HG03575 (cell line): ENCODE measurements around the gene MICAL3.

Source experiments
- ATAC-seq: cut with Tn5 transposase; IDR thresholded peaks from one replicate; pipeline ENCODE4 v1.9.1; 2021; ENCODE audit not compliant: unreplicated experiment, insufficient number of reproducible peaks, low FRiP score; ENCODE audit errors: extremely low read depth

Gene MICAL3

DNA sequence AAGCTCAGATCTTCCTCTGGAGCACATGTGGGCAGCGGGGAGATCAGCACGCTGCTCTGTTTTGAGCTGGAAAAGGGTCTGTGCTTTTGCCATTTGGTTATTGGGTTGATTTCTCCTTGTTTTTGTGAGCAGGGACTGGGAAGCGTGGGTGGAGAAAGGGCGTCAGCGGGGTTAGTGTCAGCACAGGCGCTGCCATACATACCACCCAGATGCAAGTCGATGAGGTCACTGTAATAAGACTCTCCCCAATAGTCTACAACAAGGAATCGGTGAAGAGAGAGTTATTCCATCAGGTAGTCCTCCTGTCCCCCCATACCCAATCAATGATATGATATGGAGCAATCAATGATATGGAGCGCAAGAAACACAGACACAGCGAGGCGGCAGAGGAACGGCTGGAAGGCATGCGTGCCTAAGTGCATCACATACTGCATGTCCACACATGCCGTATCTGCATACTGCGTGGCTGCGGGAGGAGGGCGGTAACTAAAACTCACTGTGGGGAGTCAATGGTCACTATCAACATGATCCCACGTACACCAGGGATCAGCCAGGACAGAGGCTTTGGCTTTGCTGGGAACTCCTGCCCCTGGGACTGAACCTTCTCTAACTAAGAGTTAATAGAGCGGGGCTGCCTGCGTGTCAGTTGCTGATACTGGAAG lies 220.6 kb downstream of the MICAL3 start:
- no peak for ATAC-seq

DNA sequence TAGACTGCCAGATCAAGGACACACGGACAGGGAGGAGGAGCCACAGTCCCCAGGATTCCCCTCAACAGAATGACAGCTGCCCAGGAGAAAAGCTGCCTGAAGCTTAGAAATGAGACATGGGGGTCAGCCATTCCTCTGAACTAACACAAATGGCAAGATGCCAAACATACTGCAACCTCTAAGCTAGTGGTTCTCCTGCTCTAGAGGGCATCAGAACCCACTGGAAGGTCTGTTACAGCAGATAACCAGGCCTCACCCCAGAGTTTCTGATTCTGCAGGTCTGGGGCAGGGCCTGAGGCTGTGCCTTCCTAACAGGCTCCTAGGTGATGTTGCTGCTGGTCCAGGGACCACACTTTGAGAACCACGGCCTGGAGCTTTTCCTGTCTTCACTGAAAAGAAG lies 221.5 kb downstream of the MICAL3 start:
- no peak for ATAC-seq

DNA sequence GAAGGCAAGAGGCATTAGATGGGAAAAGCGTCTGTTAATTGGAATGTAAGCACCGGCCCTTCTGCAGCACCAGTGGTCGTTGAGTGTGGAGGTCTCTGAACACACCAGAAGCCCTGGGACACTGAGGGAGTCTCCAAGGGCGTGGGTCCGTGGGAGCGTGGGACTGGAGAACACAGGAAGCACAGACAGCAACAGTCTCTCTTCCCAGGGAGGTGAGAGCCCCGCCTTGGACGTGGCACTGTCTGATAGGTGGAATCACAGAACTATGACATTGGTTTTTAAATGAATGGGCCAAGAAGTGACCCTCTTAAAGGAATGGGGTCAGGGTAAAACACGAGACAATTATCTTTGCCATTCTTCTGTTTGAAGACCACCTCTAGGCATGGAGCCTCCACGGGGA lies 221.9 kb downstream of the MICAL3 start:
- no peak for ATAC-seq

DNA sequence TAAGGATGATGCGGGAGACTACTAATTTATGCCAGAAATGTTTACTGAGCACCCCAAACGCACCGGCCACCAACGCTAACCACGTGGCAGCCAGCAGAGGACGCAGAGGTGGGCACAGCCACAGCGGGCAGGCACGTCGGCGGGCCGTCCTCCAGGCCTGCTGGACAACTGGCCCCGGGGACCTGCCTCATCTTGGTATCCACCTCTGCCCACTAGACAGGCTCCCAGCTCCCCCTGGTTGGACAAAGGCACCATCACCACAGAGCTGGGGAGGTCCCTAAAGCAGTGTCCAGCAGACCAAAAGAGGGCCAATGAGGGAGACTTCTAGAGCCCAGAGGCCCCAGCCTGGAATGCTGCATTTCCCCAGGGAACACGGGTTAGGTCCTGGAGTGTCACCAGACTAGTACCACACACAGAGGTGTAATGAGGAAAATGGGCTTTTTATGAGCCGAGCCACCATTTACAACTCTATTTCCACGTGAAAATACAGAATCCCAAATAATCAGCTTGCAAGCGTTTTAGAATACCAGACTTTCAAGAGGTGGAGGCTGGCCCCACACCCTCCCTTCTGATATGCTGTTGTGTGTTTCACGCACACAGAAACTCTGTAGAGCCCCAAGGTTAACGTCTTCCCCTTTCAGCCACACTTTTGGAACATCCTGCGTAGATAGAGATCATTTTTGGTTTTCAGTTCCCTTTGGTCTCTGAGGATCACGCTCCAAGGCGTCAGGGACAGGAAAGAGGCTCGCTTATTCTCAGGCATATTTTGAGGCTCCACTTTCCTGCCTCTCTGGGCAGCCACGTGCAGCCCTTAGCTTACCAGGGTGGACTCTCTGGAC lies 226.4 kb downstream of the MICAL3 start:
- no peak for ATAC-seq

DNA sequence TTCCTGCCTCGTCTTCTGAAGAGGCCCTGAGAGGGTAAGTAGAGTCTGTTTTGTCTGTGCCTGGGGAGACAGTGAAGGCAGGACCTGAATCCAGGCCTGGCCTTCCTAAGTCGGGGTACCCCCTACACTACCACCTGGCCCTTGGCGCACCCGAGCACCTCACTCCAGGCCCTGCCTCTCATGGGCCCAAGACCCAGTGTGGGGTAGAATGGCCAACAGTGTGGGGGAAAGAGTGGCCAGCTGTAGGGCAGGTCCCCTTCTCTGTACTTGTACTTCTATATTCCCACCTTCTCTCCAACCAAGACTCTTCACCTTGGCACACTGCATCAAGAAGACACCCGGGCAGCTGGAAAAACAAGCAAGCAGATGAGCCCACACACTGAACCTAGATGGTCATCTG lies 227.7 kb downstream of the MICAL3 start:
- no peak for ATAC-seq

DNA sequence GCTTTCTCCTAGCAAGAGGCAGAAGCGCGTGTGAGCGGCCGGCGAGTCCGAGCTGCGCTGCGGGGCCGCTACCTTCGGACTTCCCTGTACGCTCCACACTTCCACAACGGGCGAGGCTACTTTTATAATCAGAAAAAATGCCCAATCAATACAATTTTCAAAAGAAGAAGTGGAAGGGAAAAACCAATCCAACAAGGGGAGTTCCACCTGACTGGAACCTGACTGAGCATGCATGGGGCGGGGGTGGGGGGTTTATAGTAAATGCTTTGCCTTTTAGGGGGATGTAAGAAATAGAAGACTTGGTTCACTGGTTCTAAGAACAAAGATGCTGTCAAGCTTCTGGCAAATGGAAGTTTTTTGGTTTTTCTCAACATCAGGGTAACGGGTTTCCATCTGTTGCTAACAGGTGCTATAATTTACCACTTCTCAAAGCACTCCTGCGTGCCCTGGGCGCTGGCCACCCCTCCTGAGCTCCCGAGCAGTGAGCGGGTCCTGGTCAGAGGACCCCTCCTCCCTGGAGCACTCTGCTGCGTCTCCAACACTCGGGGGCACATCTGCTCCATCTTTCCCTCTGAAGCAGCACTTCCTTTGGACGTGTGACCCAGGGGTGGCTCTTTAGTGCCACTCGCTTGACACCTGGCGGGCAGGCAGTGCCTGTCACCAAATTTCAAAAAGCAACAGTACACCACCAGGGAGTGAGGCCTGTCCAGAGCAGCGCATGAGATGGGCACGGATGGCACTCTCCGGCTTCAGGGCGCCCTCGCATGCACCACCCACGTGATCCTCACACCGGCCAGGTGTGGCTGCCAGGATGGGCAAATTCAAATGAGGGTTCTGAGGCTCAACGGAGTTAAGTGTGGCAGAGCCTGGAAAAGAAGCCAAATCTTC lies 228.5 kb downstream of the MICAL3 start:
- no peak for ATAC-seq

DNA sequence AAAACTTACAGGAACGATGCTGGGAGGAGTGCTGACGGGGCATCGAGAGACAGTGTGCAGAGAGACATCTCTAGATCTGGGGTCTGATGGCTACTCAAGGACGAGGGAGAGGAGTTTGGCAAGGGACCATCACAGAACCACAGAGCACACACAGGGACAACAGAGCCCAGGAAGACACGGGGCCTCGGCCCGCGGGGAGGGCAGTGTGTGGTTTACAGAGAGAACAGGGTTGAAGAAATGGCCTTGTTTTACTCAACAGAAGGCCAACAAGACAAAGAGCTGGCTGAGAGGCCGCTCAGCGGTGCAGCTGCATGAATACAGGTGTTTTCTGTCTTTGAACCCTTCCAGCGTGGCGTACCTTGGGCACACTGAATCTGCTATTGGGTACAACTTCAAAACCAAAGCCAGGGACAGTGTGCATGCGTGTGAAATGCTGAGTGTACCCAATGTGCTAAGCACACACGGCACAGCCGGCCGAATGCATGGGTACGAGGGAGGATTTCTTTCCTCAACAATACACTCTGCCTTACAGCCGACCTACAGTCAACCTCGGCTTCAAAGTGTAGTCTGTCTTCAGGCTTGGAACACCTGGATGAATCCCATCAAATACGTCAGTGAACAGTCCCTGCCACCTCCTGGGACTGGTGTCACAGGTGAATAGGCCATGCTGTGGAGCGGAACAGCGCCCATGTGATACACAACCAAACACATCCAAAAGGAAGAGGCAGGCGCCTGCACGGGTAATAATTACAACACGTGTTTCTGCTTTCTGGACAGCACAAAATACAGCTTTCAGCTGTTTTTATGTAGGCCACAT lies 229.4 kb downstream of the MICAL3 start:
- no peak for ATAC-seq

DNA sequence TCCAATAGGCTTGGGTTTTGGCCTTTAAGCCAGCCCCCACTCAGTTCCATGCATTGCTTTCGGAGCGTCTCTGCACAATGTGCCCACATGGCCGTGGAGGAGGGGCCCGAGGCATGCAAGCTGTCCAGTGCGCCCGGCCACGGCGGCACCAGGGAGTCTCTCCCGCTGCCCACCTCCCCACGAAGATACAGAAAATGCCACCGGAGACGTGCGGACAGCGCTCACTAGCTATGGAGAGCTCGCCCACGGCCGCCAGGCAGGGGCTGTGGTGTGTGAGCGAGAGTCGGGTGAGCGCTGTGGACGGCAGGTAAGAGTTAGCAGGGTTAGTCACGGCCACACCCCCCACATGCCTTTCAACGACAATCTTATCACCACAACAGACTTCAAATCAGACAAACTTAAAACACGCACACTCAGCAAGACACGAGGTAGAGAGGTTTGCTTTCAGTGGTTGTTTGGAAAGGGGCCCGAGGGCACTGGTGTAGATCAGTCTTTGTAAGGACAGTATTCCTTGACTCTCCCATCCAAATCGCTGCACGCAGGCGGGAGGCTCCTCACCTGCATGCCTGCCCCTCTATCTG lies 231.4 kb downstream of the MICAL3 start:
- no peak for ATAC-seq

DNA sequence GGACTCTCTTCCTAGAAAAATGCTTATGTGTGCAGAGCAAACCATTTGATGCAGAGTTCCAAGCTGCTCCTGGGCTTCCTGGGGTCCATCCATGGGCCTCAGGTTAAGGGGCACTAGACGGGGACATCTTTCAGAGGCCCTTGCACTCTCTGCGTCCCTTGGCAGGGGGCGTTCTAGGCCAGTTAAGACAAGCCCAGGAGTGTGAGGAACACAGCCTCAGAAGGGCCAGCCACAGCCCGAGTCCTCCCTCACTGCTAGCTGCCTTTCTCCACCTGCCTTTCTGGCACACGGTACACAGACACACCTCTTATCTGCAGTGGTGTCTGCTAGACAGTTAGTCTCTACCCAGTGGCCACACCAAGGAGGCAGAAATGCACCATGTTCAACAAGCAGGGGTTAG lies 232.1 kb downstream of the MICAL3 start:
- no peak for ATAC-seq

DNA sequence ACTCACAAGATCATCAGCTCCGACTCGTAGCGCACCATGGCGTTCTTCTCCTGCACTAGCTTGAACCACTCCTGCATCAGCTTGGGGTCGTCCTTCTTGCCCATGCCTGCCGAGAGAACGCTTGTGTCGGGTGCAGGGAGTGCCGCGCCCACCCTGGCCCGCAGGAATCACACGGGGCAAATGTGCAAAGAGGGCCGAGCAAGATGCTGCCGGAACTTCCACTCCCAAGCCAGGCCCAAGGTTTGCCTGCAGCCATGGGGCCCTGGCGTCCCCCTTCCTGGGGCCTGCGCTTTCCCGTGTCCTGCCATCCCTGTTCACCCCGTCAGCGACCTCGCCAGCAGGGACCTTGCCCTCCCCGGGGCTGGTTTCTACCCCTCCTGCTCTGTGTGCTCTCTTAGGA lies 233.2 kb downstream of the MICAL3 start:
- no peak for ATAC-seq

DNA sequence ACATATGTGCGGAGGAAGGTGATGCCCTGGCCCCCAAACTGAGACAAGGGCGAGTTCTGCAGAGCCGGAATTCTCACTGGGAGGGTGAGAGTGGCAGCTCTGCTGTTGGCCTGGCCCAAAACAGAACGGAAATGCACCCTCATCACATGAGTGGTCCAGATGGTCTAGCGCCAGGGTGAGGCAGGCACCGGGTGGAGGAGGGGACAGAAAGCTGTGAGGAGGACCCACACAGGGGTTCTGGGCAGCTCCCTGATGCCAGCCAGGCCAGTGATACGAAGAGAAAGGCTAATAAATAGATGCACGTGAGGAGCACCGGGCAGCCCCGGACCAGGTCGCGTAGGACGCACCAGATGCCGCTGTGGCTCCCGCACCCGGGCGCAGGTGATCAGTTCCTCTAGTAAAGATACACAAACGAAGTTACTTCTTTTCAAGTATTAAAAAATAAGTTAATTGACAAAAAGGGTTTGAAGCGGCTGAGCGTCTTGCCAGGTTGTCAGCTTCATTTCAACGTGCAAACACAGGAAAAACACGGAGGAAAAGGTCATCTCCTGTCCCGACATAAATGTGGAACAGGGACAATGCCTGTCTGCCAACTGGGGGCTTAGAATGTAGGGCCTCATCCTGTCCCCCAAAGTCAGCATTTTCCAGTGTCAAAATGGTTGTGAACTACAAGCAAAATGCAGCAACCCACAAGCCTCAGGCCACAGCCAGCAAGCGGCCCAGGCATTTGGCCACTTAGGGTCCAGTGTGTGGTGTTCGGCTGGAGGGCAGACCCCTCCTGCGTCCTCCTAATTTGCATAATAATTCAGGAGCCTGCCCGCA lies 234.8 kb downstream of the MICAL3 start:
- ATAC-seq, result no peak

DNA sequence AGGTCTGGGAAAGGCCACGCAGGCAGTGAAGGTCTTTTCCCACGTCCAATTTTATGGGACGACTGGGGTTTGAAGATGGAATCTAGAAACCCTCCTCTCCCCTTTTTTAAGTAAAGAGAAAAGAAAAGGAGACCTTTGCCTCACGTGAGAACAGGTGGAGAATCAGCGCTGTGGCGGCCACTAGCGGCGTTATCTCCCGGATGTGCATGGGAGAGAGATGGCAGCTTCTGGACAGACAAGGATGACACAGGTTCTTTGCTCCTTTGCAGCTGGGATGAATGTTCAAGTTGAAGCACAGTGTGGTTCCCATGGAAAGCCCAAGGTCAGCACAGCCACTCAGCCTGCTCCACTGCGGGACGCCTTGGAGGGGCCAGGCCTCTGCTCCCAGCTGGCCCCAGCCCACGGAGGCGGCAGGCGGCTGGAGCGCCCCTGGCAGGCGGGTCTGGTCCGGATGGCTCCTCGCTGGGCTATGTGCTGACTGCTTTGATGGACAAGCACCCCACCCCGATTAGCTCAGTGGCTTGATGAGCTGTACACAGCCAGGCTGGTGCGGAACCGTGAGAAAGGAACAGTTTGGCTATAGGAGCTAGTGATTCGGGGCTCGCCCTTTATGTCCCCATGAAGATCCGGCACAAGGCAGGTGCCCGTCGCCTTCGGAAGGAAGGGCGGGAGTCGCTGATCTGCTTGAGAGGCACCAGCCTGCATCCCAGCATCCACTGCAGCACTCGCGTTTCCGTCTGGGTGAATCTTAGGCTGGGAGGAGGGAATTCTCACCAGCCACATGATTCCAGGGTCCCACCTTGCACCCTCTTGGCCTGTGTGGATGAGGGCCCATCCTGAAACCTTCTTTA lies 235.6 kb downstream of the MICAL3 start:
- no peak for ATAC-seq

DNA sequence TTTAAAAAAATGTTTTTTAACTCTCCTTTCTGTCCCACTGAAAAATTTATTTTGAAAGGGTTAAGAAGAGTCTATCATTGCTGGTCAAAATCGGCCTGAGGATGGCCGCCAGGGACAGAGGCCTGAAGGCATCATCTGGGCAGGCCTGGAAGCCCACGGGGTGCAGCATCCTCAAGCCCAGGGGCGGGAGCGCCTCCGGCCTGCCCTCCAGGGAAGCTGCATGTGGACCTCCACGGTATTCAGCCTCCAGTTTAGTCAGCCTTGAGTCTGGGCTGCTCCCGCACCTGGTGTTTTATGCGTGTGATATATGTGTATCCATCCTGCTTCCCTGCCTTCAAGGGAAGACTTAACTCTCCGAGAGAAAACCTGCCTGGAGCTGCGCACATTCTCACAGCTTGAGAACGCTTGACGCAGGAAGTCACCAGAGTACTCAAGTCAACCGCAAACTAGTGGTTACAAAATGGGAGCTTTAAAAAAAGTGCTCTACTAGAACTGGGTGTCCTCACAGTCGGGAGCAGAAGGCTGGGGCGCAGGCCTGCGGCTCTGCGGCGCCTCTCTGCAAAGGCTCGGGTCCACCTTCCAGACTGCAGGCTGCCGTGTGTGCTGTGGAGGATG lies 236.5 kb downstream of the MICAL3 start:
- no peak for ATAC-seq

DNA sequence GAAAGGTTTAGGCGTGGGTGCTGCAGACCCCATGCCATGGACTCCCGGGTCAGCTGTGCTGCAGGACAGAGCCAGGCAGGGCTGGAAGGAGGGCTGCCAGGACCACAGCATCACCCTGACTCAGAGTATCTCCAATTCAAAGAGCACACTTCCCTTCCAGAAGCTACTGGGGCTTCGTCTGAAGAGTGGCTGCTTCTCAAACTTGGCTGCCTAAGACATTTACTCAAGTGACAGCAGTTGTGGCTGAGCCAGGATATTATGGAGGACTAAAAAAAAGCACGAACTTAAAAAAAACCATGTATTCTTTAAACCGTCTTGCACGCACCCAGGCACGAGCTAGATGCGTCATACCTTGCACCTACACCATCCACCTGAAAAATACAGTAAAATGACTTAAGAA lies 237.1 kb downstream of the MICAL3 start:
- no peak for ATAC-seq

DNA sequence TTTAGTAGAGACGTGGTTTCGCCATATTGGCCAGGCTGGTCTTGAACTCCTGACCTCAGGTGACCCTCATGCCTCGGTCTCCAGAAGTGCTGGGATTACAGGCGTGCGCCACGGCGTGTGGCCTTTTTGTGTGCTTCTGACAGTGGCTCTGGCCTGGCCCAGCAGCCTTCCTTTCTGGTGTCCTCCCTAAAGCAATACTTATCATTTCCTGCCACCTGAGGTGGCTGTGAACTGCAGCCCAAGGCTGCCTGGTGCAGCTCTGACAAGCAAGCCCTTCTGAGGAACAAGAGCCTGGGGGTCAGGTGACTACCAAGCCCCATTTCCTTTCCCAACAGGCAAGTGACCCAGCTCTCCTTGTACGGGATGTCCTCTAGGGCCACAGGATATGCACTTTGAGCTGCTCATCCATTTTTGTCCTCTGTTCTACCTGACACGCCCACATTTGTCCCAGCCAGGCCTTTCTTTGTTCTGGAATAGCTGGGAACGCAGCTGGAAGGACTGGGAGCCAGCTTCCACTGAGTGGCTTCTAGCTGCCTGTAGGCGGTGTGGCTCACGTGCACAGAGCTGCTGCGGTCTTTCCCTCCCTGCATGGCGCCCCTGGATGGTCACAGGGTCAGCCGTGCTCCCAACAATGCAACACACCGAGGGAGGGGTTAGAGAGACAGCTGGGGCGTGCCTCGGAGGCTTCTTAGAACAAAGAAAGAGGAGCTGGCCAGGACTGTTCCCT lies 237.8 kb downstream of the MICAL3 start:
- no peak for ATAC-seq
